ENCODE measurements around the gene DDX54.
"Not testable (repeated sequence)": the region's sequence is repeated elsewhere in the genome, so short reads cannot be mapped to it uniquely, and the experiment has no call there.

DDX54 gene

DNA sequence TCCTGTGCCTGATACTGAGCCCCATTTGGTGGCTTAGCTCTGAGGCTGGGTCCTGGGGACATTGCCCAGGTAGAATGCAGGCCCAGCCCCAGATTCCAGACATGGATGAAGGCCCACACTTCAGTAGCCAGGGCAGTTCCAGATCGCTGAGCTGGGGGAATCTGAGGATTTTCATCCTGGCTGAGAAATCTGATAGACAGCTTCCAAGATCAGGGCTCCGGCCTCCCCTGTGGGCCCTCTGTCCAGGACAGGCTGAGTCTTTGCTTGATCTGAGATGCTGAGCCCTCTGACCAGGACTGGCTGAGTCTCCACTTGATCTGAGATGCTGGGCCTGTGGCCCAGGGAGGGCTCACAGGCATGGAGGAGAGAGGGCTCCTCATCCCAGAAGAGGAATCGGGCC, 46.5 kb downstream of the DDX54 start:
- DNase-seq, result no peak

DNA sequence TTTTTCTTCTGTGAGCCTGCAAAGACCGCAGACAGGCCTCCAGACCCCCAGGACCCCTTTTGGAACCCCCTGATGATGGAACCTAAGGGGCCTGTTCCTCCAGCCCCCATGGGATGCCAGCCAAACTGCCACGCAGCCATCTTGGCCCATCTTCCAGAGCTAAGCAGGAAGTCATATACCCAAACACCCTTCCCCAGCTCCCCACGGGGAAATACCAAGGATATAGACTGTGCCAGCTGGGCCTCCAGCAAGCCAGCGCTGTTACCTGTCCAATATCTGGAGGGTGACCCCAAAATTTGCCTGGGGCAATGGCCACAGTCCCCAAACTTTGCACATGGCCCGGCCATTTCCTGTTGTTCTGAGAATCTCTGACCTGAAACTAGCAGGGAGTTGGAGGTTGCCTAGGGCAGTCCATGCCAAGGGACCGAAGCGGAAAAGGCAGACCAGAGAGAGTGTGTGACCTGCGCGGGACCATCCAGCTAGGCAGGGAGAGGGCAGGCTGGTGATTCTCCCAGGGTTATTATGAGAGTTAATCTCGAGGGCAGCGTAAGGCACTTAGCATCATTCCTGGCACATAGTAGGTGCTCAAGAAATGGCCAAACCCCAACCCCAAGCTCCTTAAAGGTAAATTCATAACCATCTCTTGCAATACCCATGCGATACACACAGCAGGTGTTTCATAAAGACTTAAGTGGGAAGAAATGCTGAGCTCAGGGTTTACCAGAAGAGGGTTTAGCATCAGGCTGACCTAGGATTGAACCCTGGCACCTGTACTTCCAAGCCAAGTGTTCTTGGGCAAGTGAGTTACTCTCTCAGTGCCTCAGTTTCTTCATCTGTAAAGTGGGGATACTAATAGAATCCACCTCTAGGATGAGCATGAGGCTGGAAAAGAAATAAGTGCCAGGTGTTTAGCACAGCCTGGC, 47.2 kb downstream of the DDX54 start:
- DNase-seq, result no peak

DNA sequence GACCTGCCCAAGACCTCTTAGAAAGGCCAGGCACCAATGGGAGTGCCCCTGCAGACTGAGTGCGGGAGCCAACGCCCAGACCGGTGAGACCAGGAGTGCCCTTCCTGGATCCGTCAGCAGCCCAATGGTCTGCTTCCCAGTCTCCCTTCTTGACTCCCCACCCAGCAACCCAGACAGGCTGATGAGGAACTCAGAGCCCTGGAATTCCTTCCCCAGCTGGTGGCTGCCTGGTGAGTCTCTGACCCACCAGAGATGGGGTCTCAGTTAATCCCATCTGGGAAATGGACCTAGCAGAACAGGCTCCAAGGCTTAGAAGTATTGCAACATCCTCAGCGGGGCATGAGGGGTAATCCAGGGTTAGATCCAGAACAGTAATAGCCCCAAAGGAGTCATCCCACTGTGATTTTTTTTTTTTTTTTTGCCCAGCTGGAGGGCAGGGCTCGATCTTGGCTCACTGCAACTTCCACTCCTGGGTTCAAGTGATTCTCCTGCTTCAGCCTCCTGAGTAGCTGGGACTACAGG, 48.2 kb downstream of the DDX54 start:
- no peak for DNase-seq

DNA sequence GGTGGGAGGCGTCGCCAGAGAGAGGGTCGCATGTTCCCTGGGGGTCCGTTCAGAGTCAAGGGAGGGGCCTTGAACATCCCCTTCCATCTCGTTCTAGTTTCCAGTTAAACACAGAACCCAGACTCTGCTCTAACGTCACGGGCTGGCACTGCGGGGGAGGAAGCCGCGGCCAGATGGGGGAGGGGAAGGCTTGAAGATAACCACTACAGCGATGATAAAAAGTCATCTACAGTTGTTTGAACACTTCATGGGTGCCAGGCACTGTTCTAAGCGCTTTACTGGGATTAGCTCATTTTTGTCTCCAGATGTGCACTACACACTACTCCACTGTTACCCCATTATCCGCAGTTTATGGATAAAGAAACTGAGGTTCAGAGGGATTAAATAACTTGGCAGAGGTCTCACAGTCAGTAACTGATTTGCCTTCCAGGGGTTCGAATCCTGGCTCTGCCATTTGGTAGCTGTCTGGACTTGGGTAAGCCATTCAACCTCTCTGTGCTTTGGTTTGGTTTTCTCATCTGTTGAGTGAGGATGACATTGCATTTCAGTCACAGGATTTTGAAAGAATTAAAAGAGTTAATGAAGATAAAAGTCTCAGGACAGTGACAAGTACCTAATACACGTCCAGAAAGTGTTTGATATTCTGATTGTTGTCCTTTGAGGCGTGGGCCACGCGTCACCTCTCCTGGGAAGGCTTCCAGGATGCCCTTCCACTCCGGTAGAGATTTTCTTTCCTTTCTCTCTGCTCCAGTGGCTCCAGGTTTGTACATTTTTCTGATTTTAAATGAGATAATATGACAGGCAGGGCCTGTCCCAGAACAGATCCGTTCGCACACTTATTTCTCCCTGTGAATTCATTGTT, 48.9 kb downstream of the DDX54 start:
- DNase-seq, result no peak

DNA sequence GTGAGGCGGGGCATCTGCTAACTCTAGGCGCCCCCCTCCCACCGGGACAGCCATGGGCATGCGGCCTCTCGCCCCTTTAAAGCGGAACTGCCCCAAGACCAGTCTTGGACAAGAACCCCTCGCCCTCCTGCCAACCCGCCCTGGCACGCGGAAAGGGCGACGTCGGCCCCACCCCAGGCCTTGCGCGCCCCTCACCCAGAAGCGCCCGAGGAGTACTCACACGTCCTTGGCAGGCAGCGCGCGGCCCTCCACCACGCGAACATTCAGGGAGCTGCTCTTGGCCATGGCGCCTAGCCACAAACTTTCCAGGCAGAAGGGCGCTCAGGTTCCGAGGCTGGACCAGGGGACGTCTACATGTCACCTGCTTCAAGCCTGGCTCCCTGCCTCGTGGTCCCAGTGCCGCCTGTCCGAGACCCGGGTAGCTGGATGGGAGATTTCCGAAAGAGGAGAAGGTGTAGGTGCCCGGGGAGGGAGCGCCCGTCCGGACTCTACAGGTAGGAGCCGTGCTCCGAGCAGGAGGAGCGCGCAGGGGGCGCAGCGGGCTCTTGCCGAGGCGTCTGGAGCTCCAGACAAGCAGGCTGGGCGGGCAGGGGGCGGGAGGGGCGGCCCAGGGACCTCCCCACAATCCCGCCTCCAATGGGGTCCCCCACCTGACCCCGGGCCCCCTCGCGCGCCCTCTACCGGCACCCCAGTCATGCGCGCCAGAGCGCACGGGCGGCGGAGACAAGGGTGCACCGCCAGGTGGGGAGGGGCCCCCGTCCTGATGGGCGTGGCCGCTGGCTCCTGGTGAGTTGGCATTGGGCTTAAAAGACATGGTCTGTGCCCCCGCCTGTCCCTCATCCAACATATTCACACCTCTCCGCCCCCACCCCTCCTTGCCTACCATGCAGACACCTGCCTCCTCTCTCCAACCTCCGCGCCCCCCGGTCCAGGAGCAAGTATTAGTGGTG, 49.8 kb downstream of the DDX54 start, which contains the start of gene RASAL1:
RASAL1 (minus strand) TSS at position 584 of the 950 bp plus-strand sequence; CDS start at position 285, 299 bp downstream.
- no peak for DNase-seq

DNA sequence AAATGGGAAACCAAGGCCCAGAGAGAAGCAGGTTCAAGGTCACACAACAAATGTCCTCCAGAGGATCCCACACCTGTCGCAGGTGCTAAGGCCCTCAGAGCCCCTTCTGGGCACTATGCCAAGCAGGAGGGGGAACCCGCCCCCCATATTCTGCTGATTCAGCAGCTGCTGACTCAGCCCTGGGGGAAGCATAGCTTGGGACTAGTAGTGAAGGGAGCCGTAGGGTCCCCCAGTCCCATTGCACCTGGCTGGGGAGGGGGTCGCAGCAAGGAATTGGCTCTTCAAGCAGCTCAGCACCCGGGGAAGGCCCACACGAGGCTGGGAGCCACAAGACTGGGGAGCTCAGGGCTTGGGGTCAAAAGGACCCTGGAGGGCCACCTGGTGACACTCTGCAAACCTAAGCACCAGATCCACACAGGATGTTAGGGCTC, 50.7 kb downstream of the DDX54 start:
- no peak for DNase-seq

DNA sequence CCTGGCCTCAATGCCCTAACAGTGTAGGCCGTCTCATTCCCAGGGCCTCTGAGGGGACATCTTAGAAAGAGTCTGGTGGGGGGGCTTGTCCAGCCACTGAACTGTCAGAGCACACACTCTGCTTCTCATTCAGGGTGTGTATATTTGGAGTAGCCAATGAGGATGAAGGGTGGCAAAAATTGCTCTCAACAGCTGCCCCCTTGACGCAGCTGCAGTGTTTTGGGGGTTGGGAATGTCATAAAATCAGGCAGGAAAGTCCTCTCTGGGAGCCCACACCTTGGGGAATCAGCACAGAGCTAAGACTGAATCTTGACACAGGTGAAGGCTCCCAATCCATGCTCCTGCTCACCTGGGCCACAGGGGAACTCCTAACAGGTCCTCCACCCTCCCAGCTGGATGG, 51.2 kb downstream of the DDX54 start:
- no peak for DNase-seq

DNA sequence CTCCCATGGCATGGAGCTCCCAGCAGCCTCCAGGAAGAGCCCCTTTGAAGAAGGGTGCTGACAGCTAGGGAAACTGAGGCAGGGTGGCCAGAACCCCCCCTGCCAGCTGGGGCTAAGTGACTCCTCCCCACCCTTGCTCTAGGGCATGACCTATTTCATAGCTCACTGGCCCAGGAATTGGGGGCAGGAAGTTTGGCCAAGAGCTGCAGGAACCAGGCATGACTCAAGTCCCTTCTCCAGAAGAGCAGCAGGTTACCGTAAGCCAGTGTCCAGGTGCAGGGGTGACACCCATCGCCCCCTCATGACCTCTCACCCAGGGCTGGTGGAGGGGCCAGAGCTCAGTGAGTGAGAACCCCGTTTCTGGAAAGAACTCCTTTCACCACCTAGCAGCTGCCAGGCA, 51.6 kb downstream of the DDX54 start:
- DNase-seq, result no peak

DNA sequence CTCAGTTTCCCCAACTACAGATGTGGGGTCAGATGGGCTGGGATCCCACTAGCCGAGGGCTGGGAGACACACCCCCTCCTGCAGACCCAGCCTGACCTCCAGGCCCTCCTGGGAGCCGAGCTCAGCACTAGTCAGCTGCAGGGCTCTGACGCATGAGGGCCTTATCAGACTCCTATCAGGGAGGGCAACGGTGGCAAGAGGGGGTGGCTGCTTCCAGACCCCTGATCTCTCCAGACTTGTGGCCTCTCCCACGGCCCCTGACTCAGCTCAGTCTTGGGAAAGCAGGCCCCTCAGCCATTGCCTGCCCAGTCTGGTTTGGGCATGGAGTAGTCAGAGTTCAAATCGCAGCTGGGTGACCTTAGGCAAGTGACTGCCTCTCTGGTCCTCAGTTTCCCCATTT, 52.2 kb downstream of the DDX54 start:
- DNase-seq, result no peak

DNA sequence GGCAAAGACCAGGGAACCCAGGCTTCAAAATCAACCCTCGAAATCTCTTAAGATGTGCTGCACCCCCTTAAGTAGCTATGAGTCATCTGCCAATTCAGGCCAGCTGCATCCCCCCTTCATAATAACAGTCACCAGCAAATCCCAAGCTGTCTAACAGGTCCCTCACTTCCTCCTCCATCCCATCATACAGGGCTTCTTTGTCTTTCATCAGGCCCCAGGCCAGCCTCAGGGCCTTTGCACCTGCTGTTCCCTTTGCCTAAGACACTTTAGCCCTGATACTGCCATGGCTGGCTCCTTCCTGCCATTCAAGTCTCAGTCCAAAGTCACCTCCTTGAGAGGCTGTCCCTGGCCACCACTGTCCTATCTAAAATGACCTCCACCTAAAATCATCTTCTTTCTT, 53.7 kb downstream of the DDX54 start:
- DNase-seq, result no peak

DNA sequence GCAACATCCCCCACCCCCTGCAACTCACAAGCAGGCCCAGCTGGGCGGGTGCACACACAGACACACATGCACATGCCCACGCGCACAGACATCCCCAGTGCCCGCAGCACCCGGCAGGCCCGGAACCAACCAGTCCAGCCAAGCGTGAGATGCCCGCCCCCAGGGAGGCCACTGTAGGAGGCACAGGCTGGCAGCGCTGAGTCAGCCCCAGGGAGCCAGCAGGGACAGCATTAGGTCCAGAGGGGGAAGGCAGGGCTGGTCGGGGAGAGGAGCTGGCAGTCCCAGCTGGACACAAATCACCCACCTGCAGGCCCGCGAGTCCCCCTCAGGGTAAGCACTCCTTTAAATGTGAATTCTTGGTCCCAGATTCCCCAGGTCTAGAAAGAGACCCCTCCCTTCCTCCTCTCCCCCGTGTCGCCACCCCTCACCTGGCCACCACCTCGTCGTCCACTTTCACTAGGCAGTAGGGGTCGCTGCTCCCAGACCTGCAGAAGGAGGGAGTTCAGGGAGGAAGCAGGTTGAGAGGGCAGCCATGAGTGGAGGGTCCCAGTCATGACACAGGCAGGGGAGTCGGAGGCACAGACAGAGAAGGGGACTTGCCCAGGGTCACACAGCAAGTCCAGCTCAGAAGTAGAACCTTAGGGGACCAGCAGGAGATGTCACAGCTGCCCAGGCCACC, 54.7 kb downstream of the DDX54 start:
- no peak for DNase-seq

DNA sequence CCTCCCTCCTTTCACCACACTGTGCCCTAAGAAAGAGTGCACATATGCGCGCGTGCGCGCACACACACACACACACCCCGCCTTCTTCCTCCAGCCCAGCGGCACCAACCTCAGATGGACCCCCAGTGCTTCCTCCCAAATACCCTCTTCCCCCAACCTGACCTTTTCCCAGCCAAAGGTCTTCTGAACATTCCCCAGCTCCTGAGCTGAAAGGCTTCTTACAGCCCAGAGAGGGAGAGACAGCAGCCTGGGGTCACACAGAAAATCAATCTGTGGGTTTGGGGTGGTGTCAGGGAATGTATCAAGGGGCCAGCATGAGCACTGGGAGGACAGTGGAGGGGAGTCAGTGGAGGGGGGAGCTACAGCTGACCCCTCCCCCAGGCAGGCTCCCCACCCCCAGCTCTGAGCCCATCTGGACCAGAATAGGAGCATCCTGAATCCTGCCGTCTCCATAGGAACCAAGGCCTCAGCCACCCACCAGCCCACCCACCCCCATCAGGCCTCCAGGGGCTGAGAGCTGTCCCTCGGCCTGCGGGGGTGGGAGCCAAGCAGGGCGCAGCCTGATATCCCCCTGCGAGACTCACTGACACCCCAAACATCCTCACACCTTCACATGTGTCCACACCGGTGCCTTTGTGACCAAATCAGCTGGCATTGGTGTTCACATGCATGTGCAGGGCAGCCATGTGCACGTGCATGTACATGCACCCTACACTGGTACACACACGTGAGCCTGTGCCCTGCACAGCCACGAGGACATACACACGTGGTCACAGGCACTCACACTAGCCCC, 55.4 kb downstream of the DDX54 start:
- no peak for DNase-seq

DNA sequence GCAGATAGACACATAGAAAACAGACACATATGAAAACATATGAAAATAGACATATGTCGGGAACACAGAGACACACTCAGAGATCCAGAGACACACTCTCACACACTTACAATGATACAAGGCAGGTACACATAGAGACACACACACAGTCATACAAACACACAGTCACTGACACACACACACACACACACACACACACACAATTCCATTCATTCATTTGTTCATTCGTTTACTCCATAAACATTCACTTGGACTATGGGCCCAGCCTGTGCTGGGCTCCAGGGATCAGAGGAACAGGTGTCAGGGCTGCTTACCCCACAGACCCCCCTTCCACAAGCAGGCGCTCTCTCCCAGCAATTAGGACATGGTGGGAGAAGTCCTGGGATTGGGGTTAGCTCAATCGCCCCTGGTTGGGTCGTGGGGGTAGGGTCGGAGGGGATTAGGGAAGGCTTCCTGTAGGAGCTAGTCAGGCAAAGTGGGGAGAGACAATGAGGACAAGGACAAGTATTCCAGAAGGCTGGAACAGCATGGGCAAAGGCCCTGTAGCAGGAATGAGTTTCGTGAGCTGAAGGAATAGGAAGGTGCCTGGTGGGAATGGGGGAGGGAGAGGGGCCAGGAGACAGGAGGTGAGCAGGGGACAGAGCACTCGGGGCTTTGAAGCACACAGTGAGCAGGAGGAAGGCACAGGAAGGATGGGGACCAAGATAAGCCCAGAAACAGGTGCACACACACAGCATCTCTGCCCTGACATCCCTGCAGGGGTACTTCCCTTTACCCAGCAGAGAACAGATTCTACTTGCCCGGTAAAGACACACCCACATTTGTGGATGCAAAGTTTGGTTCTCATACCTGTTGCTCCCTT, 56.2 kb downstream of the DDX54 start:
- no peak for DNase-seq

DNA sequence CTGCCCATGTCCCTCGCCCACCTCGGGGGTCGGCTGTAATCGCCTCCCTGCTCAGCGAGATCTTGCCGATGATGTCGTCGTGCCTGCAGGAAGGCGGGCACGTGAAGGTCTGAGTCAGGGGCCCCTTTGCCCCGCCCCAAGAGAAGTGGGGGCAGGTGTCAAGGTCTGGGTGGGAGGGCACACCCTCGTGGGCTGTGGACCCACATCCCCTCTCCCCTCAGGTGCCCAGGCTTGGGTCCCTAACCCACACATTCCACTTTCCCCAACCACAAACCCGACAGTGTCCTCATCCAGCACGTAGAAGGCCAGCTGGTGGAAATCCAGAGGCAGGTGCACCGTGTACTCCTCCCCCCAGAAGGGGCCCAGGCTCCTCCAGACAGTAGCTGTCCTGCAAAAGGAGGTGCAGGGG, 57.5 kb downstream of the DDX54 start:
- no peak for DNase-seq

DNA sequence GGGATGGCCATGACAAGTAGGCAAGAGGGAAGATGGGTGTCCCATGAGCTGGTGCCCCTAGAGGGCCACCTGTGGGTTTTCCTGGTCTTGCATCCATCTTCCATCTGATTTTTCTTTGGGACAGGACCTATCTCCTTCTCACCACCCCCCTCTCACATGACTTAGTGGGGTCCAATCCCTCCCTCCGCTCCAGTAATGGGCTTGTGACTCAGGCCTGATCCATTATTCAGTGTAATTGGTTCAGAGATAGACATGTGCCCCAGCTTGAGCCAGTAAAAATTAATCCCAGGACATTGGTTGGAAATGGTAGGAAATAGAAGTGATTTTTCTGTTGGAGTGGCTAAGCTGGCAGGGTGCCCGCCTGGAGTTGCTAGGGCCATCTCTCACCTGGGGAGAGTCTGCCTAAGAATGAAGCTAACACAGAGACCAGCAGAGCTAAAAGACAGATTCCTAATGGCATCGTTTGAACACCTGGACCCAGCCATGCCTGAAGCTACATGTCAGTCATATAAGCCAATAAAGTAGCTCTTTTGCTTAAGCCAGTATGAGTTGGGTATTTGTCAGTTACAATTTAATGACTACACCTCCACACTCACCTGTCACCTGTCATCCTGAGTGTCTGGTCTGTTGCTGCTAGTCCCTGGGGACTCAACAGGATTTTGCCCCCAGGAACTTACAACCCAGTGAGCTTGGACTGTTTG, 64.5 kb downstream of the DDX54 start:
- DNase-seq, result no peak

DNA sequence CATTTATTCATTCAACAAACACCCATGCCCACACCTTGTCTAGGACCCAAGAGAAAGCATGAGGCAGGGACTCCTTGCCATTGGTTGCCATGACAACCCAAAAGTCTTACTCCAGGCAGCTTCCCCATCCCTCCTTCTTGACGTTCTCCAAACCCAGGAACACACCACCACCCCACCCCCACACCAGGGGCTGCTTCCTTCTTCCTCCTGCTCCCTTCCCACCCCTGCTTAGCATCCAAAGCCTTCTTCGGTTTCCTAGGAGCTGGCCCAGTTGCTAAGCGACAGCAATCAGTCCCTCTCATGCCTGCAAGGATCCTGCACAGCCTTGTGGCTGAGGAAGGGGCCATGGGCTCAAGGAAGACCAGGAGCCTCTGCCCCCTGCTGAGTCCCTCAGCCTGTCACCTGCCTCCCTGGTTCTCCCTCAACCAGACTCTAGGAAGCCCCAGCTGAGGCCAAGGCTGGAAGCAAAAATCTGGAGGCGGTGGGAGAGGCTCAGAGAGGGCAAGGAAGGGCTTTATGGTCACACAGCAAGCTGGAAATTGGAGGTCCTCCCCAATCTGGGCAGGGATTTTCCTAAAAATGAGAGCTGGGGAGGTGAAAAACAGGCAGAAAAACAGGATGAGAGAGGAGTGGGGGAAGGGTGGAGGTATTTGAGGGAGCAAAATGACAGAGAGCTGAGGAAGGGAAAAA, 65.2 kb downstream of the DDX54 start:
- DNase-seq, result no peak

DNA sequence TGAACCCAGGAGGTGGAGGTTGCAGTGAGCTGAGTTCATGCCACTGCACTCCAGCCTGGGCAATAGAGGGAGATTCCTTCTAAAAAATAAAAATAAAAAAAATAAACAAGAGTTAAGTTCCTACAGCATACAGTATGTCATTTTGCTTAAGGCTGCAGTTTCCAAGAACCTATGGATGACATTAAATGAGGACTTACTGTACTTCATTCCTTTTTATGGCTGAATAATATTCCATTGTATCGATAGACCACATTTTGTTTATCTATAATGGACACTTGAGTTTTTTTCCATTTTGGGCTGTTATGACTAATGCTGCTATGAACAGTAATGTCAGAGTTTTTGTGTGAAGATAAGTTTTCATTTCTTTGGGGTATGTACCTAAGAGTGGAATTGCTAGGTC, 67.1 kb downstream of the DDX54 start:
- DNase-seq, result no peak

DNA sequence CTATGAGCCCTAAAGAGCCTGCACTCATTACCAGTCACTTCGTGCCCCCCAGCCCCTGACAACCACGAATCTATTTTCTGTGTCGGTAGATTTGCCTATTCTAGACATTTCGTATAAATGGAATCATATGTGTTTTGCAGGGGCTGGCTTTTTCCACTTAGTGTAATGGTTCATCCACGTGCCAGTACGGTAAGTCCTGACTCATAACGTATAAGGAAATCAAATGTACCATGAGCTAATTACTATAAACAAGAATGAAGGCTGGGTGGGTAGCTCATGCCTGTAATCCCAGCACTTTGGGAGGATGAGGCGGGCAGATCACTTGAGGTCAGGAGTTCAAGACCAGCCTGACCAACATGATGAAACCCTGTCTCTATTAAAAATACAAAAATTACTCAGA, 67.6 kb downstream of the DDX54 start:
- DNase-seq, result not testable (repeated sequence)

DNA sequence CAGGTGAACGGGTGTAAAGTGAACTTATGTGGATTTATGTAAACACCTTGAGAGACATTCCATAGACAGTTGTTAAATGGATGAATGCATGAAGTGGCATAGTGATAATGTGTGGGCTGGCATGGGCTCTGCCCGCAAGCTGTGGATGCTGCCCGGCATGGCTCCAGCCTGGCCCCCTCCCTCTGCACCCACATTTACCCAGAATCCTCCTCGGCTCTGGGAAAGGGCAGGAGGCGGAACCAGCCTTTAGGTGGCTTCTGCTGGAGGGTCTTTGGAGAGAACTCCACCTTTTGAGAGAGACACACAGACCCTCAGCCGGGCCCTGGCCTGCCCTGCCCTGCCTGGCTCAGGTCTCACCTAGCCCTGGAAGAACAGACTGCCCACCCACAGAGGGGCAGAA, 68.4 kb downstream of the DDX54 start:
- no peak for DNase-seq
